M059J (cell line): ENCODE results near the gene EGFR. TPM values are rescaled to one million over a fixed set of nuclear protein-coding genes. Genes with fewer than 3 reads are reported as not detected.

ENCODE experiments used
- DNase-seq: peaks from one replicate; pipeline ENCODE4 v3.0.0-alpha.2; 2012; ENCODE audit warnings: low read depth
- total RNA-seq: library from RNA; depleted of rRNA; stranded (reverse); fragments of >200 nt; shearing (Covaris generic); gene quantifications from 2 replicates; pipeline ENCODE4 v1.2.3, GENCODE V29; 2014

The EGFR gene
- total RNA-seq, 1 experiment from 2014 or later, result 51.4 TPM

DNA sequence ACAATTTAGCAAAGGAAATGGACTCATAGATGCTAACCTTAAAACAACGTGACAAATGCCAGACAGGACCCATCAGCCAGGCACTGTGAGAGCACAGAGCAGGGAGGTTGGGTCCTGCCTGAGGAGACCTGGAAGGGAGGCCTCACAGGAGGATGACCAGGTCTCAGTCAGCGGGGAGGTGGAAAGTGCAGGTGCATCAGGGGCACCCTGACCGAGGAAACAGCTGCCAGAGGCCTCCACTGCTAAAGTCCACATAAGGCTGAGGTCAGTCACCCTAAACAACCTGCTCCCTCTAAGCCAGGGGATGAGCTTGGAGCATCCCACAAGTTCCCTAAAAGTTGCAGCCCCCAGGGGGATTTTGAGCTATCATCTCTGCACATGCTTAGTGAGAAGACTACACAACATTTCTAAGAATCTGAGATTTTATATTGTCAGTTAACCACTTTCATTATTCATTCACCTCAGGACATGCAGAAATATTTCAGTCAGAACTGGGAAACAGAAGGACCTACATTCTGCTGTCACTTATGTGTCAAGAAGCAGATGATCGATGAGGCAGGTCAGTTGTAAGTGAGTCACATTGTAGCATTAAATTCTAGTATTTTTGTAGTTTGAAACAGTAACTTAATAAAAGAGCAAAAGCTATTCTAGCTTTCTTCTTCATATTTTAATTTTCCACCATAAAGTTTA is 188.8 kb downstream of the EGFR start:
- no peak for DNase-seq

DNA sequence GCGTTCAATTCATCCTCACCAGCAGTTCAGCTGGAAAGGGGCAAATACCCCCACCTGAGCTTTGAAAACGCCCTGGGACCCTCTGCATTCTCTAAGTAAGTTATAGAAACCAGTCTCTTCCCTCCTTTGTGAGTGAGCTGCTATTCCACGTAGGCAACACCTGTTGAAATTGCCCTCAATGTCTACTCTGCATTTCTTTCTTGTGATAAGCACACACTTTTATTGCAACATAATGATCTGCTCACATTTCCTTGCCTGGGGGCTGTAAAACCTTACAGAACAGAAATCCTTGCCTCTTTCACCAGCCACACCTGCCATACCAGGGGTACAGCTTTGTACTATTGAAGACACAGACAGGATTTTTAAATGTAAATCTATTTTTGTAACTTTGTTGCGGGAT is 190.5 kb downstream of the EGFR start:
- no peak for DNase-seq

DNA sequence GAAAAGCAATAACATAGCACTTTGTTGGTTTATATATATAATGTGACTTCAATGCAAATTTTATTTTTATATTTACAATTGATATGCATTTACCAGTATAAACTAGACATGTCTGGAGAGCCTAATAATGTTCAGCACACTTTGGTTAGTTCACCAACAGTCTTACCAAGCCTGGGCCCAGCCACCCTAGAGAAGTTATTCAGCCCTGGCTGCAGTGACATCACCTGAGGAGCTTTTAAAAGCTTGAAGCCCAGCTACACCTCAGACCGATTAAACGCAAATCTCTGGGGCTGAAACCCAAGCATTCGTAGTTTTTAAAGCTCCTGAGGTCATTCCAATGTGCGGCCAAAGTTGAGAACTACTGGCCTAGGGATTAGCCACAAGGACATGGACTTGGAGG is 191.4 kb downstream of the EGFR start:
- no peak for DNase-seq

DNA sequence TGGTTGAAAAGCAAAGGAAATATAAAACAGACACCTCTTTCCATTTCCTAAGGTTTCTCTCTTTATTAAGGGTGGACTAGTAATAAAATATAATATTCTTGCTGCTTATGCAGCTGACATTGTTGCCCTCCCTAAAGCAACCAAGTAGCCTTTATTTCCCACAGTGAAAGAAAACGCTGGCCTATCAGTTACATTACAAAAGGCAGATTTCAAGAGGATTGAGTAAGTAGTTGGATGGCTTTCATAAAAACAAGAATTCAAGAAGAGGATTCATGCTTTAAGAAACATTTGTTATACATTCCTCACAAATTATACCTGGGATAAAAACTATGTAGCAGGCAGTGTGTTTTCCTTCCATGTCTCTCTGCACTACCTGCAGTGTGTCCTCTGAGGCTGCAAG is 191.9 kb downstream of the EGFR start:
- no peak for DNase-seq

DNA sequence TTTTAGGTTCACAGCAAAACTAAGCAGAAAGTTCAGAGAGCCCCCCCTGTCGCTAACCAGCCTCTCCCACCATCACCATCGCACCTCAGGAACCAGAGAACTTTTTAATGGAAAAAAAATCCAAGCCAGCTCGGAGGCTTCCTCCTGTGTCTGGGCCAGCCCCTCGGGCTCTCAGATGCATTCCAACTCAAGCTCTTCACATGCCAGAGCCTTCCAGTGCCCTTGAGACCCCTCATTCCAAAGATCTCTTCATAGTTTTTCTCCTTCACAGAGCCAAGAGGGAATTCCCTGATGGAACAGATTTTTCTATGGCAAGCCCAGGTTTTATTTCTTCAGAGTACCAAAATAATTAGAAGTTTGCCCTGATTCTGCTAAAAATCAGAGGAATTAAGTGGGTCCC is 192.9 kb downstream of the EGFR start:
- no peak for DNase-seq

DNA sequence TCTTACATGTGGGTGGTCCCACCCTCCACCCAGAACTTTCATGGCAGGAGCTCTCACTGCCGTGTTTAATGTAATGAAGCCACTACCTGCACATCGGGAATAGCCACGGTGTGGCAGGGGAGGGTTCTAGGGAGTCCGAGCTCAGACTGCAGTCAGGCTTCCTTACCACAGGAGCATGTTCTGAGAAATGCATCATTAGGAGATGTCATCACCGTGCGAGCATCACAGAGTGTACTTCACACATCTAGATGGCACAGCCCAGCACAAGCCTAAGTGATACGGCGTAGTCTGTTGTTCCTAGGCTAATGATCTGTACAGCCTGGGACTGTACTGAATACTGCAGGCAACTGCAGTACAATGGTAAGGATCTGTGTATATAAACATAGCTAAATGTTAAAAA is 193.4 kb downstream of the EGFR start:
- DNase-seq, result no peak

DNA sequence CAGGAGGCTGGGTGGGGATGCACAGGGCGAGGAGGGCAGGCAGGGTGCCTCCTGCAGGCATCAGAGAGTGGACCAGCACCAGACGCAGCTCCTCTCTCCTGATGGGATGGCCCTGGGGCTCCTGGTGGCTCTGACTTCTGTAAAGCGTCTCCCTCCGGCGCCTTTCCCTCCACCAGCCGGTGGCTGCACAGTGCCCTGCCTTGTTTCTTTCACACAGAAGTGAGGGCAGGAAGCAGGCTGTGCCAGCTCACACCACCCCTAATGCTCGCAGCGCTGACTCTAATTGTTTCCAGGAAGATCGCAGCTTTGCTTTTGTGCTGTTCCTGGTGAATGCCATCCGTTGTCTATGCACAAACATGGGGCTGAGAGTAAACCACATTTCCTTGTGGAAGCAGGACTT is 194.0 kb downstream of the EGFR start:
- peak; percentile 34 for DNase-seq

DNA sequence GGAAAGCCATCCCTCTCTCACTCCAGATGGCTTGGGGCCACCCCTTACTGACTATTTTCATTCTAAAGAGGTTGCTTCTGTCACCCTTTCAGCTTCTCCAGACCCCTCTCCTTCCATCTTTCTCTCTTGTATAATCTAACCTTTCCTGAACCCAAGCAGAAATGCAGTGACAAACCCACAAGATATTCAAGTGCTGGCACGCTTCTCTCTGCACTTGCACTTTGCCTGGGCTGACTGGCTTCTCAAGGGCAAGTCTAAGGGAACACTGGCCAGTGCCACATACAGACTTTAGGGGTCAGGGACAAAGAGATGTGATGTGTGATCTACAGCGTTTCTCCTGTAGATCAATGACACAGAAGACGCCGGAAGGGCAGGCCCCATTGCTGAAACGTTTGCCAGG is 195.9 kb downstream of the EGFR start:
- DNase-seq, result peak; percentile 55

DNA sequence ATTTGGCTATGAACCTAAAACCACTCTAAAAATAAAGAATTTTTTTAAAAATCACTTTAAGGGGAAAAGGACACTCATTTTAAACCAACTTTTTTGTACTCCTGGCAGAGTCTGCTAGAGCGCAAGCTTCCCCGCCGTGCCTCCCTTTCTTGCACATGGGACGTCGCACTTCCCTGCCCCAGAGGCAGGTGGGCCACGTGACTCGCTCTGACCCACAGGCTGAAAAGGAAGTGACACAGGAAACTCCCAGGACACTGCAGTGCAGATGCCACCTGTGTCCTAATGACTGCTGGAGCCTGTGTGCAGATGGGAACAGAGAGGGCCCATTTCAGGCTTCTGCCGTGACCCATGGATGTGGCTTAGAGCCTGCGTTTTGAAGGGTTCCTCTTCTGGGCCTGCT is 204.2 kb downstream of the EGFR start:
- no peak for DNase-seq

DNA sequence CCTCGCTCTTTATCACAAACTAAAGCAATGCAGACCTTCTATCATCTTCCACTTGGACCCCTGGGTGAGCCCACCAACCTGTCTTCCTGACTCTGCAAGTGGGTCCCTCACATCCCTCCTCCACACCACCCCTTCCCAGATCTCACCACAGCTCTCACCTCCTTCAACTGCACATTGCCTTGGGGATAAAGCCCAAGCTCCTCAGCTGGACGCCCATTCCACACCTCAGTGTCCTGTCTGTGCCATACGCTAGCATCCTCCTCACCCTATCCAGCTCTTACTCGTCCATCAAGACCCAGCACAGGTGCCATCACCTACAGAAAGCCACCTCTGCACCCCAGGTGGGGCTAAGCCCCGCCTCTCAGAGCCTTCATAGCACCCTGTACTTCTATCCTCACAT is 205.3 kb downstream of the EGFR start:
- DNase-seq, result no peak

DNA sequence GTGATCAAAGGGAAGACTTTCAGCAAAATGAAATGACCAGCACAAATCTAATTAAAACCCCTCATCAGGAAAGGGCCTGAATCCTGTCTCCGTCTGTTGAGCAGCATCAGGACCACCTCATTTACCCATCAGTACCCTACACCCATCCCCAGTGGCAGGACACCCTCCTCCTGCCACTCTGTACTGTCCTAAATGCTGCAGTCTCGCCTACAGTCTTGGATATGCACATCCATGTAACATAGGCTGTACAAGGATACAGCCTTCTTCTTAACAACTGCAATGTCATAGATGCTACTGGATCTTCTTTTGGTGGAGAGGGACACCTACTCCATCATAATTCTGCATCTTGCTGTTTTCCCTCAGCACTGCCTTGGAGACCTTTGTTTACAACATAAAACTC is 206.0 kb downstream of the EGFR start:
- no peak for DNase-seq

DNA sequence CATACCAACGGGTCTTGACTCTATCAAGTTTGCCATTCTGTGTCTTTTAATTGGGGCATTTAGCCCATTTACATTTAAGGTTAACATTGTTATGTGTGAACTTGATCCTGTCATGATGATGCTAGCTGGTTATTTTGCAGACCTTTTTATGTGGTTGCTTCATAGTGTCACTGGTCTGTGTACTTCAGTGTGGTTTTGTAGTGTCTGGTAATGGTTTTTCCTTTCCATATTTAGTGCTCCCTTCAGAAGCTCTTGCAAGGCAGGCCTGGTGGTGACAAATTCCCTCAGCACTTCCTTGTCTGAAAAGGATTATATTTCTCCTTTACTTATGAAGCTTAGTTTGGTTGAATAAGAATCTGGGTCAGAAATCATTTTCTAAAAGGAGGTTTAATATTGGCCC is 211.2 kb downstream of the EGFR start:
- no peak for DNase-seq

DNA sequence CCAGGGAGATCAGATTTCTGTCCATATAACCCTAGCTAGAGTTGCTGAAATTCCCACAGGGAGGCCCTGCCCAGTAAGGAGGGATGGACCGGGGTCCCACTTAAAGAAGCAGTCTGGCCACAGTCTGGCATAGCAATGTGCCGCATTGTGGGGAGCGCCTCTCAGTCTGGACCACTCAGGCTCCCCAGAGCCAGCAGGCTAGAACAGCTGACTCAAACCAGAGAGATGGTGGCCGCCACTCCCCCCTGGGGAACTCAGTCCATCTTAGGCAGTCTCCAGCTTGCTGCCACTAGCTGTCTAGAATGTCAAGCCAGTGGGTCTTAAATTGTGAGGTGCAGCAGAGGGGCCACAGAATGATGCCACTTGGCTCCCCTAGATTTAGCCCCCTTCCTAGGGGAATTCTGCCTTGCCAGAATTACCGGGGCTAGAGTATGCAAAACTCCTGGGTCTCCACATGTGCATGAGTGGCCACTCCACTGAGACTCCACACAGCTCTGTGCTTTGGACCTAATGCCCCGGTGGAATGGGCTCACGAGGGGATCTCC is 213.0 kb downstream of the EGFR start:
- no peak for DNase-seq

DNA sequence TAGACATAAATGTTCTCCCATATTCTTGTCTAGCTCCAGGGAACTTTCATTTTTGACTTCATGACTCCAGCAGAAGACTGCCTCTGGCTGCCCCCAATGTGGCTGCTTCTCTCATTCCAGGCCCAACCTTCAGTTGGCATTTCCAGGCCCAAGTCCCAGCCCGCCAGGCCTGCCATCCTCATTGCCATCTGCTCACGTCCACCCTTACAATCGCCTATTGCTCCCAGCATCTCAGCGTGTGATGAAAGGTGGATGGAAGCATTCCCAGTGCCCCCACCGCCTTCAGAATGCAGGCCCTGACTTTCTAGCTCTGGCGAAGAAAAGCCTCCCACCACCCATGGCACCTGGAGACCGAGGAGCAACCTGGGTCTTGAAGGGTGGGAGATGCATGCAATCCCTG is 214.2 kb downstream of the EGFR start:
- DNase-seq, result no peak

DNA sequence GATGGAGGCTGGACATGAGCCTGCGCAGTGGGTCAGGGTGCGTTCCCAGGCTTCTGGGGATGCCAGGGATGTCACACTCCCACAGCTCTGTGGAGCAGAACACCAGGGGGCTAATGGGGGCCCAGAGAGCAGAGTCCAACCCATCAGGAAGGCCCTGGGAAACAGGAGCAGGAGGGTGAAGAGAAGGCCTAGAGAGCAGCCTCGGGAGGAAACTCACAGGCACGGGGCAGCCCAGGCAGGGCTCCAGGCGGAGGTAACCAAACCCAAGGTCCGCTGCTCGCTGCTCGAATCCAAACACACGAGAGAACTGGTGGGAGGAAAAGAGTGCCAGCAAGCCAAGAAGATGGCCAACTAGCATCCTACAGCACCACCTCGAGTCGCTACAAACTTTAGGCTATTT is 215.6 kb downstream of the EGFR start:
- DNase-seq, result no peak

DNA sequence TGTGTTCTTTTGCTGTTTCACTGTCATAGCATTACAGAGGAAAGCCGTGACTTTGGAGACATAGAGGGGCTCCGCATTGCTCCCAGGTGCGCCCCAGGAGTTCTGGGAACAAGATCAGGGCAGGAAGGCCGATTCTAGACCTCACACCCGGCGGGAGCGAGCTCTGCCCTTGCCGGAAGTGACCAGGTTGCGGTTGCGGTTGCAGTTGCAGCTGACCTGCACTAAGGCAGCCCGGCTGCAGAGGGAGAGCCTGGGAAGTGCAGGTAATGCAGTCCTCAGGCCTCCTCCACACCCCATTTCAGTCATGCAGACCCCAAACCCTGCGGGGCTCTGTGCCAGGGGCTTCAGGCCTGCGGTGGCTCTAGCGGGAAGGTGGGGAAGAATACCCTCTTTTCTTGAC is 216.3 kb downstream of the EGFR start:
- DNase-seq, result no peak

DNA sequence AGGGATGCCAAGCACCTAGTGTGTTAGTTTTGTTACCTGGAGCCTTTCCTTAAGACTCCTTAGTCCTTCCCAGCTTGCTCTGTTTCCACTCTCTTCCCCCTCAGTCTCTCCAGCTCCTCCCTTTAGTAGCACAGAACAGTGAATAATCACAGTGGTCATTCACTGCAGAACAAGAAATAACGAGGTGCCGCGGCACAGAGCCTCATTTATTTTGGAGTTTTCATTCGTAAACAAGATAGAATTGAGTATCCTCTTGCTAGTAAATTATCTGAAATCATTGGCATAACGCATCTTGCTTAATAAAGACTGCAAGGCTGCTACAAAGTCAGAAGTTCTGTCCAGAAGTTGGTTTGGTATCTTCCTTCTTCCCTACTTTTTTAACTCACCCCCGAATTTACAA is 217.0 kb downstream of the EGFR start:
- no peak for DNase-seq

DNA sequence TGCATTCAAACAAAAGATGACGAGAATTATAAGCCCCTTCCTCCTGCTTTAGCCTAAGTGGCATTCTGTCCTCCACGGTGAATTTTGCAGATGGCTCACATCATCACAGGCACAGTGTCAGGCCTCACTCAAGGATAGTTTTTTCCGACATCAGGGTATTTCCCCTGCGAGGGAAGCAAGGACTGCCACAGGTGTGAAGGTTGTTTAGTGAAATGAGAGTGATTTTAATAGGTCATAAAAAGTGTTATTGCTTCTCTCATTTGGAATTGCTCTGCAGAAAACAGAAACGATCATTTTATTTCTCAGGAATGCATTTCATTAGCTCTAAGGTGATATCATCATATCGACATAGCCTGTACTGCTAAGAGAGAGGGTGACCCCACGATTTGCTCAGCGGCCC is 217.7 kb downstream of the EGFR start:
- DNase-seq, result no peak

DNA sequence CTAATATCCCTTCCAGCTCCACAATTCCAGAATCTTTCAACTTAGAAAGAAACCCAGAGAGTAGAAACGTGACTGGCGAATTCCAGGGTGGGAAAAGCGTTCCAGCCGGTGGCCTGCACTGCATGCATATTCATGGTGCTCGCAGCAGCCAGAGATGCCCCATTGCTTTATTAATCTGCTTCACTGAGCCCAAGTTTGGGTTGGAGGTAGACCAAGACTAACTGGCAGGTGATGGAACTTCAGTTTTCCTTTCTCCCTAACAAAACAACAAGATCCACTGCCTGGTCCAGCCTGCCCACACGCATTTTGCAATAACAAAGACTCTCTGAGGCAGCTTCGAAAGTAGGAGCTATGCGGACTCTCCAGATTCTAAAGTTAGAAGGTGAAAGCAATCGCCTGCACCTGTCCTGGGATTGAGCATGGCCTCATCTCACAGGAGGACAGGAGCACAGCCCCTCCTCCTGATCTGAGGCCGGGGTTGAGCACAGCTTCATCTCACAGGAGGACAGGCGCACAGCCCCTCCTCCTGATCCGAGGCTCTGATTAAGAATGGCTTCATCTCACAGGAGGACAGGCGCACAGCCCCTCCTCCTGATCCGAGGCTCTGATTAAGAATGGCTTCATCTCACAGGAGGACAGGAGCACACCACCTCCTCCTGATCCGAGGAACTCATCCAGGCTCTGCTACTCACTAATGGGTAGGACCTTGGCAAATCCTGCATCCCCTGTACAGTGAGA is 218.5 kb downstream of the EGFR start:
- no peak for DNase-seq

DNA sequence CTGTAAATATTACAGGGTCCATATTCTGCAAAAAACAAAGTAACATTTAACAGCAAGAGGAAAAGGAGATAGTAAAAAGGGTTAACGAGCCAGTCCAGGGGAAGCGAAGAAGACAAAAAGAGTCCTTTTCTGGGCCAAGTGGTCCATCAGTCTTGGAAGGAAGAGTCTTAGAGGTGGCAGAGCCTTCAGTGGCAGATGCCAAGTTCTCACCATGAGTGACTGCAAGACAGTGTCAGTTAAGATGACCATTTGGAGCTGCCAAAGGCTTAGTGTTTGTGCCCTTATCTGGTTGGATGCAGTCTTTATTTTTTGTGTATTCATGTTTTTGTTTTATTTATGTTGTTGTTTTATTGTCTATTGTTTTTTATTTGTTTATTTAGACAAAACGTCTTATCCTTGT is 220.6 kb downstream of the EGFR start:
- DNase-seq, result no peak

DNA sequence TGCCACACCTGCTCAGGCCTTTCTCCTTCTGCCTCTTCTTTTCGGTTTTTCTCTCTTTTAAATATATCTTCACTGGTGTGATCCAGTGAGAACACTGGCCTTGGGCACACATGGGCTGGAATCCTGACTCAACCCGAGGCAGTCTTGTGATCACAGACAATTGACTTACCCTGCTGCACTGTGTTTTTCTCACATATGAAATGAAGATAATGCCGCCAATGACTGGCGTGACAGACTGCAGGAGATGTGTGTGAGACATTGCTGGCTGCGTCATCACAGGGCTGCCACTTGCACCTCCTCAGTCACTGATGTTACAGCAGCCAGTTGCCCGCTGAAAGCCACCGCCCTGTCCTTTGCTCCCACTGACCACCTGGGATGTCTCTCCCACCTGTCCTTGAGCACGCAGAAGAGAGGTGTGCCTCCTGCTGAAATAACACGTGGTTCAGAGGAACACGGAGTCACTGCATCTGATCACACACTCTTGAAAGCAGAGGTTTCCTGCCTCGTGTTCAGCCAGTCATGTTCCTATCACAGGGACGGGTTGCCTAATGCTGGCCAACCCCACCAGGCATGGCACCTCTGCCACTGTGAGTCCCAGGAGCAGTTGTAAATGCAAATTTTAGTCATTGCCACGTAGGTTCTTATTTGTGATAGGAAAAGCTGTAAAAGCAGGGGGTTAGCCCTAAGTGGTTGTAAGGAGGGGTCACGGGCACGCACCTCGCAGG is 221.8 kb downstream of the EGFR start:
- DNase-seq, result no peak

DNA sequence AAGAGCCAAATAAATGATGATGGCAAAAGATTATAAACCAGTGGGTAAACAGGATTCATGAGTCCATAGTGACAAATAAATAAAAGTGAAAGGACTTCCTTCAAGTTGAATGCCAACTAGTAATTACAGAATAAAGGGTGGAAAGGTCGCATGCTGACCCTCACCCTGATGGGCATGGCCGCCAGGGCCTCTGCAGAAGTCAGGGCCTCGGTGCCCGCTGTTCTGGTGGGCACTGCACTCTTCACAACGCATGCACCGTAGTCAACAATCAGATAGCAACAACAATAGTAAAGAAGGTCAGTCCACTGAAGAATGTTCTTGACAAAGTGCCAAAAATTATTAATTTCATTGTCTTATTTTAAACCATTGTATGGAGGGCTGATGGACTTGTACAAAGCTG is 223.1 kb downstream of the EGFR start:
- no peak for DNase-seq

DNA sequence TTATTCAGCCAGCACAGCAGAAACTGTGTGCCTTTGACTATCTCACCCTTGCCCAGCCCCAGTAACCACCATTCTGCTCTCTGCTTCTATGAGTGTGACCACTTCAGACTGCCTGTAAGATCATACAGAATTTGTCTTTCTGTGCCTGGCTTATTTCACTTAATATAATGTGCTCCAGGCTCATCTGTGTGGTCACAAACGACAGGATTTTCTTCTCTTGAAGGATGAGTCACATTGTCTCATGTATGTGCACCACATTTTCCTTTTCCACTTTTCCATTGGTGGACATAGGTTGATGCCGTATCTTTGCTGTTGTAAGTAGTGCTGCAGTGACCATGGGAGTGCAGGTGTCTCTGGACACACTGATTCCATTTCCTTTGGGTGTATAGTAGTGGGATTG is 223.8 kb downstream of the EGFR start:
- peak; percentile 31 for DNase-seq
